Epithelial cell of umbilical artery (primary cell): ENCODE data around the gene SIN3B. TPM values are rescaled to one million over a fixed set of nuclear protein-coding genes. Genes with fewer than 3 reads are reported as not detected.

Experiments
- total RNA-seq: library from RNA; depleted of rRNA; stranded (reverse); fragments of >200 nt; gene quantifications from 2 replicates; pipeline ENCODE4 v1.2.3, GENCODE V29; 2014

The SIN3B gene, protein sequence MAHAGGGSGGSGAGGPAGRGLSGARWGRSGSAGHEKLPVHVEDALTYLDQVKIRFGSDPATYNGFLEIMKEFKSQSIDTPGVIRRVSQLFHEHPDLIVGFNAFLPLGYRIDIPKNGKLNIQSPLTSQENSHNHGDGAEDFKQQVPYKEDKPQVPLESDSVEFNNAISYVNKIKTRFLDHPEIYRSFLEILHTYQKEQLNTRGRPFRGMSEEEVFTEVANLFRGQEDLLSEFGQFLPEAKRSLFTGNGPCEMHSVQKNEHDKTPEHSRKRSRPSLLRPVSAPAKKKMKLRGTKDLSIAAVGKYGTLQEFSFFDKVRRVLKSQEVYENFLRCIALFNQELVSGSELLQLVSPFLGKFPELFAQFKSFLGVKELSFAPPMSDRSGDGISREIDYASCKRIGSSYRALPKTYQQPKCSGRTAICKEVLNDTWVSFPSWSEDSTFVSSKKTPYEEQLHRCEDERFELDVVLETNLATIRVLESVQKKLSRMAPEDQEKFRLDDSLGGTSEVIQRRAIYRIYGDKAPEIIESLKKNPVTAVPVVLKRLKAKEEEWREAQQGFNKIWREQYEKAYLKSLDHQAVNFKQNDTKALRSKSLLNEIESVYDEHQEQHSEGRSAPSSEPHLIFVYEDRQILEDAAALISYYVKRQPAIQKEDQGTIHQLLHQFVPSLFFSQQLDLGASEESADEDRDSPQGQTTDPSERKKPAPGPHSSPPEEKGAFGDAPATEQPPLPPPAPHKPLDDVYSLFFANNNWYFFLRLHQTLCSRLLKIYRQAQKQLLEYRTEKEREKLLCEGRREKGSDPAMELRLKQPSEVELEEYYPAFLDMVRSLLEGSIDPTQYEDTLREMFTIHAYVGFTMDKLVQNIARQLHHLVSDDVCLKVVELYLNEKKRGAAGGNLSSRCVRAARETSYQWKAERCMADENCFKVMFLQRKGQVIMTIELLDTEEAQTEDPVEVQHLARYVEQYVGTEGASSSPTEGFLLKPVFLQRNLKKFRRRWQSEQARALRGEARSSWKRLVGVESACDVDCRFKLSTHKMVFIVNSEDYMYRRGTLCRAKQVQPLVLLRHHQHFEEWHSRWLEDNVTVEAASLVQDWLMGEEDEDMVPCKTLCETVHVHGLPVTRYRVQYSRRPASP
- 23.1 and 29.6 TPM in 2 replicates for total RNA-seq

GRCh38 chr19:16829010-16829821 is at the start of gene SIN3B:
SIN3B (plus strand) TSS chr19:16829398; CDS start chr19:16829421, 23 bp downstream.

GRCh38 chr19:16888629-16889365 is 59.6 kb downstream of the SIN3B start, which contains the start of gene F2RL3:
F2RL3 (plus strand) TSS chr19:16888999; CDS start chr19:16889190, 191 bp downstream.

Other genes with a start within 250 kb of the SIN3B start
- gene MED26, start 201.2 kb upstream of the SIN3B start, total RNA-seq, result 2.6 and 3.0 TPM in 2 replicates
- gene SMIM7, start 169.3 kb upstream of the SIN3B start, total RNA-seq, result 52.6 and 102 TPM in 2 replicates
- 2.6 and 2.9 TPM in 2 replicates for gene TMEM38A, start 168.3 kb upstream of the SIN3B start, total RNA-seq
- gene NWD1, start 109.6 kb upstream of the SIN3B start, total RNA-seq, result not detected in 2 replicates
- gene F2RL3, start 59.6 kb downstream of the SIN3B start, total RNA-seq, result 1.1 and 2.3 TPM in 2 replicates
- gene CPAMD8, start 197.4 kb downstream of the SIN3B start, total RNA-seq, result 0.30 and 0.65 TPM in 2 replicates
- 4.9 and 5.6 TPM in 2 replicates for gene HAUS8, start 246.1 kb downstream of the SIN3B start, total RNA-seq
- gene MYO9B, start 246.4 kb downstream of the SIN3B start, total RNA-seq, result 34.2 and 50.0 TPM in 2 replicates